Muscle of leg (tissue), 11 donors: ENCODE measurements around the gene RPS6KA4. TPM values are rescaled to one million over a fixed set of nuclear protein-coding genes. Genes with fewer than 3 reads are reported as not detected.
A peak's percentile ranks its signal among the peaks of the same experiment; 100 is the strongest.

ENCODE experiments used
- DNase-seq: peaks from one replicate; pipeline ENCODE4 v3.0.0; 2013
- H3K27ac ChIP-seq: one replicate; pipeline ENCODE4 v1.5.1; 2013; ENCODE audit warnings: mild to moderate bottlenecking, low read length, control low read depth
- H3K27me3 ChIP-seq: one replicate; pipeline ENCODE4 v1.6.1; 2013; ENCODE audit warnings: low read length; ENCODE audit not compliant: control insufficient read depth, insufficient read depth
- H3K36me3 ChIP-seq: one replicate; pipeline ENCODE4 v1.6.1; 2013; ENCODE audit warnings: low read length; ENCODE audit not compliant: control insufficient read depth, insufficient read depth
- H3K4me1 ChIP-seq: one replicate; pipeline ENCODE4 v1.6.1; 2013; ENCODE audit warnings: low read length; ENCODE audit not compliant: control insufficient read depth, insufficient read depth
- H3K4me3 ChIP-seq: one replicate; pipeline ENCODE4 v1.5.1; 2013; ENCODE audit warnings: low read length, control low read depth
- H3K9me3 ChIP-seq: replicated peaks from 2 replicates; pipeline ENCODE4 v1.6.1; 2013; ENCODE audit warnings: low read depth, low read length; ENCODE audit not compliant: control insufficient read depth
- WGBS: methylation state at CpG from one replicate; pipeline ENCODE4 v1.1.5; 2013; ENCODE audit warnings: missing lambda C conversion rate; ENCODE audit not compliant: insufficient coverage; 5-methylcytosine and 5-hydroxymethylcytosine counted together
- polyA plus RNA-seq, 8 donors: library from polyadenylated mRNA; unstranded; fragments of 120-200 nt; gene quantifications; one replicate each; pipeline versions ENCODE4 v1.2.1 to v1.2.3, GENCODE V29; 2013; ENCODE audit warnings: inconsistent platforms in 1 of 8, low replicate concordance in 1 of 8; ENCODE audit not compliant: insufficient read length in 8 of 8, insufficient read depth in 1 of 8
- total RNA-seq: library from RNA; stranded (reverse); fragments of 120-200 nt; gene quantifications from one replicate; pipeline ENCODE4 v1.2.4, GENCODE V29; 2013

Gene RPS6KA4
- total and polyA plus RNA-seq, 9 donors: 13.3 to 19.8 (median 15.9) TPM

- H3K4me3 ChIP-seq: no peak overlapping the region
- no peaks in the 10 kb centered on the region for H3K4me1 ChIP-seq
- H3K36me3 ChIP-seq: no peaks in the 10 kb centered on the region
- H3K9me3 ChIP-seq: no peaks in the 10 kb centered on the region
- WGBS: 40% methylated on average over 7 of the region's 15 CpGs
- H3K27me3 ChIP-seq: peaks cover 10% of the 10 kb centered on the region
- peak; percentile 53 for DNase-seq
- H3K27ac ChIP-seq: no peak overlapping the region
Observed at GRCh38 chr11:64384981-64385944, 26.3 kb downstream of the RPS6KA4 start.

GRCh38 chr11:64385945-64386704, 27.2 kb downstream of the RPS6KA4 start:
- 61% methylated on average over 8 of the region's 11 CpGs for WGBS
- Histone ChIP-seq H3K4me1 (no peaks in the 10 kb centered on the region), H3K4me3 (no peak overlapping the region), H3K9me3 (no peaks in the 10 kb centered on the region), H3K36me3 (no peaks in the 10 kb centered on the region), H3K27ac (no peak overlapping the region), H3K27me3 (peaks cover 10% of the 10 kb centered on the region)
- DNase-seq: no peak

GRCh38 chr11:64387916-64388315, 29.0 kb downstream of the RPS6KA4 start:
- Histone ChIP-seq H3K27ac (no peak overlapping the region), H3K4me1 (no peaks in the 10 kb centered on the region), H3K9me3 (no peaks in the 10 kb centered on the region), H3K36me3 (no peaks in the 10 kb centered on the region), H3K27me3 (peaks cover 9% of the 10 kb centered on the region), H3K4me3 (no peak overlapping the region)
- no peak for DNase-seq

GRCh38 chr11:64388894-64389293, 29.9 kb downstream of the RPS6KA4 start:
- H3K4me3 ChIP-seq: no peak overlapping the region
- H3K9me3 ChIP-seq: no peaks in the 10 kb centered on the region
- WGBS: 50% methylated on average over 9 of the region's 10 CpGs
- DNase-seq: no peak
- no peaks in the 10 kb centered on the region for H3K4me1 ChIP-seq
- no peaks in the 10 kb centered on the region for H3K36me3 ChIP-seq
- peaks cover 8% of the 10 kb centered on the region for H3K27me3 ChIP-seq
- no peak overlapping the region for H3K27ac ChIP-seq

GRCh38 chr11:64389851-64390250, 30.9 kb downstream of the RPS6KA4 start:
- no peaks in the 10 kb centered on the region for H3K36me3 ChIP-seq
- H3K4me3 ChIP-seq: no peak overlapping the region
- WGBS: 80% methylated on average over 1 of the region's 2 CpGs
- H3K27me3 ChIP-seq: peaks cover 4% of the 10 kb centered on the region
- no peak for DNase-seq
- H3K27ac ChIP-seq: no peak overlapping the region
- H3K9me3 ChIP-seq: no peaks in the 10 kb centered on the region
- H3K4me1 ChIP-seq: peaks cover 6% of the 10 kb centered on the region

GRCh38 chr11:64390558-64390957, 31.6 kb downstream of the RPS6KA4 start:
- peaks cover 4% of the 10 kb centered on the region for H3K27me3 ChIP-seq
- H3K9me3 ChIP-seq: no peaks in the 10 kb centered on the region
- H3K4me1 ChIP-seq: peaks cover 13% of the 10 kb centered on the region
- no peak overlapping the region for H3K27ac ChIP-seq
- no peaks in the 10 kb centered on the region for H3K36me3 ChIP-seq
- 83% methylated on average over 2 of the region's 3 CpGs for WGBS
- H3K4me3 ChIP-seq: no peak overlapping the region
- no peak for DNase-seq

GRCh38 chr11:64391839-64392238, 32.9 kb downstream of the RPS6KA4 start:
- Histone ChIP-seq H3K27ac (no peak overlapping the region), H3K36me3 (no peaks in the 10 kb centered on the region), H3K4me1 (peaks cover 26% of the 10 kb centered on the region), H3K4me3 (no peak overlapping the region), H3K9me3 (no peaks in the 10 kb centered on the region), H3K27me3 (peaks cover 4% of the 10 kb centered on the region)
- WGBS: no CpG with 5 or more reads among the region's 3 CpGs
- DNase-seq: no peak

GRCh38 chr11:64395545-64396078, 36.6 kb downstream of the RPS6KA4 start:
- Histone ChIP-seq H3K4me1 (peaks cover 31% of the 10 kb centered on the region), H3K36me3 (no peaks in the 10 kb centered on the region), H3K27ac (peak overlapping the region; percentile 29), H3K4me3 (no peak overlapping the region), H3K27me3 (no peaks in the 10 kb centered on the region), H3K9me3 (no peaks in the 10 kb centered on the region)
- 49% methylated on average over 13 of the region's 13 CpGs for WGBS
- no peak for DNase-seq

- Histone ChIP-seq H3K27me3 (peaks cover 2% of the 10 kb centered on the region), H3K4me3 (no peak overlapping the region), H3K36me3 (no peaks in the 10 kb centered on the region), H3K9me3 (no peaks in the 10 kb centered on the region), H3K4me1 (peaks cover 31% of the 10 kb centered on the region), H3K27ac (peak overlapping the region; percentile 29)
- 2% methylated on average over 14 of the region's 15 CpGs for WGBS
- DNase-seq: peak; percentile 81
Observed at GRCh38 chr11:64396079-64396591, 37.2 kb downstream of the RPS6KA4 start.

- DNase-seq: no peak
- H3K4me3 ChIP-seq: no peak overlapping the region
- 63% methylated on average over 5 of the region's 6 CpGs for WGBS
Observed at GRCh38 chr11:64400102-64400501, 41.1 kb downstream of the RPS6KA4 start.

More at GRCh38 chr11:64400102-64400501, 41.1 kb downstream of the RPS6KA4 start:
- Histone ChIP-seq H3K36me3 (no peaks in the 10 kb centered on the region), H3K9me3 (peaks cover 3% of the 10 kb centered on the region), H3K27me3 (peaks cover 2% of the 10 kb centered on the region), H3K27ac (no peak overlapping the region), H3K4me1 (peaks cover 22% of the 10 kb centered on the region)
